Stimulated activated CD4-positive, alpha-beta T cell treated with anti-CD3 and anti-CD28 coated beads, TNF-alpha, amount 100 ng/mL, for 48 hours (primary cell): ENCODE measurements around the gene TYROBP.
"Not testable (repeated sequence)": the region's sequence is repeated elsewhere in the genome, so short reads cannot be mapped to it uniquely, and the experiment has no call there.

ENCODE experiments used
- DNase-seq, 3 donors: peaks; one replicate each; pipeline ENCODE4 v3.0.0-alpha.2; 2020; ENCODE audit warnings: low read depth in 3 of 3

TYROBP gene

GRCh38 chr19:35908010-35908441 is at the start of gene TYROBP:
TSS of gene TYROBP (minus strand) at chr19:35908295. CDS start at chr19:35908228, 67 bp downstream.
- no peak for DNase-seq

DNA sequence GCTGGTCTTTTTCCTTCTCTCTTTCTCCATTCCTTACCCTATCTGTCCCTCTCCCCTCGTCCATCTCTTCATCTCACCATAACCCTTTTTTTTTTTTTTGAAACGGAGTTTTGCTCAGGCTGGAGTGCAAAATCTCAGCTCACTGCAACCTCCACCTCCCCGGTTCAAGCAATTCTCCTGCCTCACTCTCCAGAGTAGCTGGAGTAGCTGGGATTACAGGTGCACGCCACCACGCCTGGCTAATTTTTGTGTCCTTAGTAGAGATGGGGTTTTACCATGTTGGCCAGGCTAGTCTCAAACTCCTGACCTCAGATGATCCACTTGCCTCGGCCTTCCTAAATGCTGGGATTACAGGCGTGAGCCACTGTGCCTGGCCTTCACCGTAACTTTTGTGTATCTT is 49.3 kb upstream of the TYROBP start:
- not testable (repeated sequence) for DNase-seq

DNA sequence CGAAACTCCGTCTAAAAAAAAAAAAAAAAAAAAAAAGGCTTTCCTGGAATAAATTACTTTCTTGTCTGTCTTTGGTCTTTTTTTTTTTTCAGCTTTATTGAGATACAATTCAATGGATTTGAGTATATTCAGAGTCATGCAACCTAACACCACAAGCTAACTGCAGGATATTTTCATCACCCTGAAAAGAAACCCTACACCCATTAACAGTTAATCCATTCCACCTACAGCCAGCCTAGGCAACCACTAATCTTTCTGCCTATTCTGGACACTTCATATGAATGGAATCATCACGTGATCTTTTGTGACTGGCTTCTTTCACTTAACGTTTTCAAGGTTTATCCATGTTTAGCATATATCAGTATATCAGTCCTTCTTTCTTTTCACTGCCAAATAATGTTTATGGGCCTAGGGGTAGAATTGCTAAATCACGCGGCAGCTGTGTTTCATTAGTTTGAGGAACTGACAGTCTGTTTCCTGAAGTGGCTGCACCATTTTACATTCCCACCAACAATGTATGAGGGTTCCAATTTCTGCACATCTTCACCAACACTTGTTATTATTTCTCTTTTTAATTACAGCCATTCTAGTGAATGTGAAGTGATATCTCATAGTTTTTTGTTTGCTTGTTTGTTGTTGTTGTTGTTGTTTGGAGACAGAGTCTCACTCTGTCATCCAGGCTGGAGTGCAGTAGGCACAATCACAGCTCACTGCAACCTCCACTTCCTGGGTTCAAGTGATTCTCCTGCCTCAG is 48.0 kb upstream of the TYROBP start:
- no peak for DNase-seq

GRCh38 chr19:35949131-35949530 is 41.0 kb upstream of the TYROBP start:
- DNase-seq: no peak

- DNase-seq: no peak
Measured at GRCh38 chr19:35946203-35946602, 38.1 kb upstream of the TYROBP start.

DNA sequence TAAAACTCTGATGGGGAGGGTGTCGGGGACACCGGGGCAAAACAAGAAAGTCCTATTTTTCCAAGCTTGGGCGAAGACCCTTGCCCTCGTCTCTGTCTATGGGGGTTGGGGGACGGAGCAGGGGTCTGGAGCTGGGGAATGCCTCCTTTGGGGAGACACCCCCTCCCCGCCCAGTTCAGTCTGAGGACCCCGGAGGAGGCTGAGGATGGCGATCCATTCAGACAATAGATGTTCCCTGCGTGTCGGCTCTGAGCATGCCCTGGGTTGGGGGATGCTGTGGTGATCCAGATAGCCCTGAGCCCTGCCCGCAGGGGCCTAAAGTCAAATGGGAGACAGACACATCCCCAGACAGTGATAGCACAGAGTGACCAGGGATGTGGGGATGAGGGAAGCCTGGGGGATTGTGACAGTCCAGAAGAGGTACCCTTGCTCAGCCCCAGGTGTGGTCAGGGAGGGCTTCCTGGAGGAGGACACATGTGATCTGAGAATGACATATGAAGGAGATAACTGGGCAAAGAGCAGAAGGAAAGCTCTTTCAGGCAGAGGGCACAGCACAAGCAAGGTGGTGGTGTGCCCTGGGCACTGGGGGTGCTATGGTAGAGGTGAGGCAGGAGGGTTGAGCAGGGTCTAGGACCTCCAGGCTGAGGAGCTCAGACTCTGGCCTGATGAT is 37.2 kb upstream of the TYROBP start:
- no peak for DNase-seq

DNA sequence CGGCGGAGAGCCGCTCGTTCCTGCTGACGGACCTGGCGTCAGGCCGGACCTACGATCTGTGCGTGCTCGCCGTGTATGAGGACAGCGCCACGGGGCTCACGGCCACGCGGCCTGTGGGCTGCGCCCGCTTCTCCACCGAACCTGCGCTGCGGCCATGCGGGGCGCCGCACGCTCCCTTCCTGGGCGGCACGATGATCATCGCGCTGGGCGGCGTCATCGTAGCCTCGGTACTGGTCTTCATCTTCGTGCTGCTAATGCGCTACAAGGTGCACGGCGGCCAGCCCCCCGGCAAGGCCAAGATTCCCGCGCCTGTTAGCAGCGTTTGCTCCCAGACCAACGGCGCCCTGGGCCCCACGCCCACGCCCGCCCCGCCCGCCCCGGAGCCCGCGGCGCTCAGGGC is 36.5 kb upstream of the TYROBP start:
- DNase-seq: no peak

DNA sequence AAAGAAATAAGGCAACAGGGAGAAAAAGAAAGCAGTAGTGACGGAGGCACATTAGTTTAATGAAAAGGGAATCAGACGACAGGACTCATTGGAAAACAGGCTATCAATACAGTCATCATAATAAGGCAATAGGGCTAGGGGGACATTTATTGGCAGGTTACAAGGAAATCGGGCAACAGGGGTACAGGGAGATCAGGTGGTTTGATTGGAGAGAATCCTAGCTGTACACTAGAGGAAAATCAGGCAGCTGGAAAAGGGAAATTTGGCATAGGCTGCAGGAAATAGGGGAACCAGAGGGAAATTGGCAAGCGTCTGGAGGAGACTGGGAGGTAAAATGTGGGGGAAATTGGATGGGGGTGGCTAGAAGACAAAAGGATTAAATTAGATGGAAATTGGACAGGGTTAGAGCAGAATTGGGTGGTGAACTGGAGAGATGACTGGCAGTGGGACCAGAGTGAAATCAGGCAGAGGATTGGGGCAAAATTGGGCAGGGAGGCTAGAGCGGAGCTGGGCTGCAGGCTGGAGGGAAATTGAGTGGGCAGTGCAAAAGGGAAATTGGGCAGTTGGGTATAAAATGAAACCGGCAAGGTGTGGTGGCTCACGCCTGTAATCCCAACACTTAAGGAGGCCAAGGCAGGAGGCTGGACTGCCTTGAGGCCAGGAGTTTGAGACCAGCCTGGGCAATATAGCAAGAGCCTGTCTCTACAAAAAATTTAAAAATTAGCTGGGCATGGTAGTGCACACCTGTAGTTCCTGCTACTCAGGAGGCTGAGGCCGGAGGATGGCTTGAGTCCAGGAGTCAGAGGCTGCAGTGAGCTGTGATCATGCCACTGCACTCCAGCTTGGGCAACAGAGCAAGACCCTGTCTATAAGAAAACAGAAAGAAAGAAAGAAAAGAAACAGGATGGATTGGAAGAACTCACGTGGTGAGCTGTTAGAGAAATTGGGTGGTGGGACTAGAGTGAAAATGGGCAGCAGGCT is 35.5 kb upstream of the TYROBP start:
- DNase-seq: no peak

DNA sequence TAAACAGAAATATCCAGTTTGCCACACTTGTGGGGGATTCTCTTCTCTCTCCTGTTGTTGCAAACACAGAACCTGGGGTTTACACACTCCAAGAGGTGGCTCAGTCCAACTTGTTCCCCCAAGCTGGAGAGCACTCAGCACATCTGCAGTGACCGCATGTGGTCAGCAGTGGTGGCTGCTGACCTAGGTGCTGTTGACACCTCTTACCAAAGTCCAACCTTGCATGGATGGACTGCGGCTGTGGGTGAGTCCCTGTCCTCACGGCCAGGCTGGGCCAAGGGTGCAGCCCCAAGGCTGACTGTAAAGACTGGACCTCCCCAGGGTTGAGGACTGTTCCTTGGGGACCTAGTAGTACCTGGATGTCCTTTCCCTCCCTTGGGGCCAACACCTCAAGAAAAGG is 34.1 kb upstream of the TYROBP start:
- no peak for DNase-seq

- DNase-seq: no peak
Measured at GRCh38 chr19:35940839-35941238, 32.7 kb upstream of the TYROBP start.

DNA sequence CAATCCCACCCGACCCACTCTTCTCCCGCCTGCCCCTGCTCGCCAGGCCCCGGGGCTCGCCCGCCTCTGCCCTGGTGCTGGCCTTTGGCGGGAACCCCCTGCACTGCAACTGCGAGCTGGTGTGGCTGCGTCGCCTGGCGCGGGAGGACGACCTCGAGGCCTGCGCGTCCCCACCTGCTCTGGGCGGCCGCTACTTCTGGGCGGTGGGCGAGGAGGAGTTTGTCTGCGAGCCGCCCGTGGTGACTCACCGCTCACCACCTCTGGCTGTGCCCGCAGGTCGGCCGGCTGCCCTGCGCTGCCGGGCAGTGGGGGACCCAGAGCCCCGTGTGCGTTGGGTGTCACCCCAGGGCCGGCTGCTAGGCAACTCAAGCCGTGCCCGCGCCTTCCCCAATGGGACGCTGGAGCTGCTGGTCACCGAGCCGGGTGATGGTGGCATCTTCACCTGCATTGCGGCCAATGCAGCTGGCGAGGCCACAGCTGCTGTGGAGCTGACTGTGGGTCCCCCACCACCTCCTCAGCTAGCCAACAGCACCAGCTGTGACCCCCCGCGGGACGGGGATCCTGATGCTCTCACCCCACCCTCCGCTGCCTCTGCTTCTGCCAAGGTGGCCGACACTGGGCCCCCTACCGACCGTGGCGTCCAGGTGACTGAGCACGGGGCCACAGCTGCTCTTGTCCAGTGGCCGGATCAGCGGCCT is 32.1 kb upstream of the TYROBP start:
- DNase-seq: no peak

GRCh38 chr19:35939307-35940077 is 31.4 kb upstream of the TYROBP start:
- no peak for DNase-seq

- no peak for DNase-seq
Measured at GRCh38 chr19:35938282-35939224, 30.5 kb upstream of the TYROBP start.

DNA sequence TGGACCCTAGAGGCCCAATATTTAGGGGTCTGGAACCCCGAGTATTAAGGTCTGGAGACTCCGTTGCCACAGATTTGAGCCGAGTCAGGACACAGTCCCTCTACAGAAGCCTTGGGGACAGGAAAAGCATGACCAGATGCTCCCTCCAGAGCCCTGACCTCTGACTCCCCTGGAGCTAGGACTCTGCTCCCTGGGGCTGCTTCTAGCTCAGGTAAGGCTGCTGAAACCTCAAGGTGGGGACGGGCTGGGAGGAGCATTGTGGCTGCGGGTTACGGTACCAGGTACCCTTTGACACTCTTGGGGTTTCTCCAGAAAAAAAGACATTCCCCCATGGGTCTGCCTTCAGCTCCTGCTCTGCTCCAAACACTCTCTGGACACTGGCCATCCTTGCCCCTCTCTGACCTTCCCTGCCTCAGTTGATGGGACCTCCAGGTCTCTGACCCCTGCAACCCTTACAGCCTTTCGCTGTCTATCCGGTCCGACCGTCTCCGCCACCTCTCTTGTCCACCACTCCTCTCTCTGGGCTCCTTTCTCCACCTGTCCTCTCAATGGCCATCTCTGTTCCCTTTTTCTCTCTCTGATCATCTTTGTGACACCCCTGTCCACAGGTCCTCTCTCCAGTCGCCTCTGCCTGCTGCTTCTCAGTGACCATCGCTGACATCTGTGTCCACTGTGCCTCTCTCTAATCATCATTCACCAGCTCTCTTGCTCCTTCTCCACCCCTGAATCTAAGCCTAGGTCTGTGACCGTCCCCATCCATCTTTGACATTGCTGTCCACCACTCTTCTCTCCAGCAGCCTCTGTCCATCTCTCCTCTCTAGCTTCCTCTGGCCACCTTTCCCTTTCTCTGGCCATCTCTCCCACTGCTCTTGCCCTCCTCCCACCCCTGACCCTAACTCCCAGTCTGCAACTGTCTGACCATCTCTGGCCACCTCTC is 29.5 kb upstream of the TYROBP start:
- no peak for DNase-seq

GRCh38 chr19:35936738-35937268 is 28.7 kb upstream of the TYROBP start:
- DNase-seq: no peak

GRCh38 chr19:35935911-35936737 is 28.0 kb upstream of the TYROBP start, which contains the start of gene LRFN3:
TSS of gene LRFN3 (plus strand) at chr19:35936374. CDS start at chr19:35939426, 3,052 bp downstream.
- DNase-seq: peak in 1 of 3 donors; percentile 61

DNA sequence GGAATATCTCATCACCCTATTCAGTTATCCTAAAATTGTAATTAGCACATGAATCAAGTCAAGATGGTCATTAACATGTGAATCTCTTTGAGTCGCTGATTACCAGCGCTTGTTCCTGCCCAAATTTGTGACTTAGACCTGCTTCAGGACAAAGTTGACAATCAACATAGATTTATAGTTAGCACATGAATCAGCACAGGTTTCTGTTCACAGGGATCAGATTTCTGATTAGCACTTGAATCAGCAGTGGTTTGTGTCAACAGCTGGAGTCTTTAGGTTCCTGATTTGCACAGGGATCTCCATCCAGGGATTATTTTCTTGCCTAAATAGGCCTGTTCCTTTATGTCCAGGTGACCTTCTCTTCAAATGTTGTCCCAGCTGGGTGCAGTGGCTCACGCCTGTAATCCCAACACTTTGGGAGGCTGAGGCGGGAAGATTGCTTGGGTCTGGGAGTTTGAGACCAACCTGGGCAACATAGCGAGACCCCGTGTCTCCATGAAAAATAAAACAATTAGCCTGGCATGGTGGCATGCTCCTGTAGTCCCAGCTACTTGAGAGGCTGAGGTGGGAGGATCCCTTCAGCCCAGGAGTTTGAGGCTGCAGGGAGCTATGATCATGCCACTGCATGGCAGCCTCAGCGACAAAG is 24.3 kb upstream of the TYROBP start:
- no peak for DNase-seq
